Glutamatergic neuron (in vitro differentiated cells): ENCODE measurements around the gene PM20D1. TPM values are rescaled to one million over a fixed set of nuclear protein-coding genes. Genes with fewer than 3 reads are reported as not detected.

Source experiments
- DNase-seq: peaks from one replicate; pipeline ENCODE4 v3.0.0; 2022
- H3K27ac Mint-ChIP-seq: one replicate; pipeline ENCODE4 v1.8.0; 2020; ENCODE audit warnings: mild to moderate bottlenecking, mixed read lengths, inconsistent platforms; ENCODE audit not compliant: unreplicated experiment
- H3K27me3 Mint-ChIP-seq: one replicate; pipeline ENCODE4 v1.8.0; 2020; ENCODE audit warnings: mild to moderate bottlenecking, moderate library complexity, mixed read lengths, inconsistent platforms; ENCODE audit not compliant: unreplicated experiment
- H3K36me3 Mint-ChIP-seq: one replicate; pipeline ENCODE4 v1.8.0; 2020; ENCODE audit warnings: mild to moderate bottlenecking, mixed read lengths, inconsistent platforms; ENCODE audit not compliant: unreplicated experiment
- H3K4me1 Mint-ChIP-seq: one replicate; pipeline ENCODE4 v1.8.0; 2020; ENCODE audit warnings: mild to moderate bottlenecking, low read depth, mixed read lengths, inconsistent platforms; ENCODE audit not compliant: unreplicated experiment
- H3K4me3 Mint-ChIP-seq: one replicate; pipeline ENCODE4 v1.8.0; 2020; ENCODE audit warnings: mild to moderate bottlenecking, mixed read lengths, inconsistent platforms; ENCODE audit not compliant: unreplicated experiment
- H3K9me3 Mint-ChIP-seq: one replicate; pipeline ENCODE4 v1.8.0; 2020; ENCODE audit warnings: mild to moderate bottlenecking, moderate library complexity, mixed read lengths, inconsistent platforms; ENCODE audit not compliant: unreplicated experiment
- total RNA-seq: library from RNA; stranded (reverse); fragmentation: NEBNext Ultra II Directional; extraction: Animal tissue kit (Norgen Biotek cat#: 25700); gene quantifications from one replicate; pipeline ENCODE4 v1.2.1, GENCODE V29; 2021; ENCODE audit not compliant: unreplicated experiment
- TF ChIP-seq, protein P1 (sequence below): fragments of 200-600 bp; sonication (generic); IDR thresholded peaks from one replicate; pipeline ENCODE4 v1.5.0; 2021; ENCODE audit not compliant: partially characterized antibody, unreplicated experiment

The PM20D1 gene
- total RNA-seq, 1 donor from 2014 or later = not detected

DNA sequence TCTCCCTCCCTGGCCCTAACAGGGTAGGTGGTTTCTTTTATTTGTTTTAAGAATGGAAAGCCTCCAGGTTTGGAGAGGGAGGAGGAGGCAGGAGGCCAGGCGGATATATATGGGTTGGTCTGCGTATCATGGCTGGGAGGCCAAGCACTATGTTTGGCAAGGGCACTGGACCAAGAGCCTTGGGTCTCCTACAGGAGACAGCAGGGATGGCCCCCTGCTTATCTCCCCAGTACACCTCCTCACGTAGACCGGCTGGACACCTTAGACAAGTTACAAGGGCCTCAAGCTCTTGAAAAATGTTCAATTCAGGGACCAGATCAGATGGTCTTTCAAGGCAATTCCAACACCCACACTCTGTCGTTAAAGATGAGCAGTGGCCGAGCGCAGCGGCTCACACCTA, 47.9 kb downstream of the PM20D1 start:
- Mint-ChIP-seq H3K9me3 (no peaks in the 10 kb centered on the region), H3K36me3 (no peaks in the 10 kb centered on the region), H3K27me3 (peaks cover 3% of the 10 kb centered on the region), H3K4me1 (peaks cover 7% of the 10 kb centered on the region), H3K4me3 (no peak overlapping the region), H3K27ac (no peak overlapping the region)
- TF ChIP-seq, protein P1, sequence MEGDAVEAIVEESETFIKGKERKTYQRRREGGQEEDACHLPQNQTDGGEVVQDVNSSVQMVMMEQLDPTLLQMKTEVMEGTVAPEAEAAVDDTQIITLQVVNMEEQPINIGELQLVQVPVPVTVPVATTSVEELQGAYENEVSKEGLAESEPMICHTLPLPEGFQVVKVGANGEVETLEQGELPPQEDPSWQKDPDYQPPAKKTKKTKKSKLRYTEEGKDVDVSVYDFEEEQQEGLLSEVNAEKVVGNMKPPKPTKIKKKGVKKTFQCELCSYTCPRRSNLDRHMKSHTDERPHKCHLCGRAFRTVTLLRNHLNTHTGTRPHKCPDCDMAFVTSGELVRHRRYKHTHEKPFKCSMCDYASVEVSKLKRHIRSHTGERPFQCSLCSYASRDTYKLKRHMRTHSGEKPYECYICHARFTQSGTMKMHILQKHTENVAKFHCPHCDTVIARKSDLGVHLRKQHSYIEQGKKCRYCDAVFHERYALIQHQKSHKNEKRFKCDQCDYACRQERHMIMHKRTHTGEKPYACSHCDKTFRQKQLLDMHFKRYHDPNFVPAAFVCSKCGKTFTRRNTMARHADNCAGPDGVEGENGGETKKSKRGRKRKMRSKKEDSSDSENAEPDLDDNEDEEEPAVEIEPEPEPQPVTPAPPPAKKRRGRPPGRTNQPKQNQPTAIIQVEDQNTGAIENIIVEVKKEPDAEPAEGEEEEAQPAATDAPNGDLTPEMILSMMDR = no peak
- no peak for DNase-seq

GRCh38 chr1:205800981-205801703, 48.8 kb downstream of the PM20D1 start:
- Mint-ChIP-seq H3K9me3 (no peaks in the 10 kb centered on the region), H3K4me1 (peaks cover 3% of the 10 kb centered on the region), H3K4me3 (no peak overlapping the region), H3K36me3 (no peaks in the 10 kb centered on the region), H3K27ac (no peak overlapping the region), H3K27me3 (peaks cover 3% of the 10 kb centered on the region)
- DNase-seq = no peak
- TF ChIP-seq, protein P1 = no peak

GRCh38 chr1:205800427-205800826, 49.5 kb downstream of the PM20D1 start:
- Mint-ChIP-seq H3K36me3 (no peaks in the 10 kb centered on the region), H3K27ac (no peak overlapping the region), H3K9me3 (no peaks in the 10 kb centered on the region), H3K4me1 (no peaks in the 10 kb centered on the region), H3K4me3 (no peak overlapping the region), H3K27me3 (peaks cover 3% of the 10 kb centered on the region)
- DNase-seq = no peak
- TF ChIP-seq, protein P1 = no peak

DNA sequence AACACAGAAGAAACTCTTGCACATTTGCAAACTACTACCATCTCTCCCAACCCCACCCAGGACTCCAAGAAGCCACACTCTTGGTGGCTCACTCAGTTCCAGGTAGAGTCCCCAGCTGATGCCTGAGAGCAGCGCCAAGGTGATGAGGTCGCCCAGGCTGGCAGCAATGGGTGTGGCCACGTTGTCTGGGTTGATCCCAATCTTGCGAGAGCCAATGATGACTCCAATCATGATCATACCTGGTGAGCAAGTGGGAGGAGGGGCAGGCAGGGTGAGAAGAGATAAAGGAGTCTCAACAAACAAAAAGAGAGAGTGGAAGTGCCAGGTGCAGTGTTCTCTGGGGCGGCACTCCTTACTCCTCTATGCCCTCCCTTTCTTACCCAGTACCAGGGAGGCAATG, 51.4 kb downstream of the PM20D1 start:
- H3K36me3 Mint-ChIP-seq = no peaks in the 10 kb centered on the region
- DNase-seq = no peak
- H3K27ac Mint-ChIP-seq = no peak overlapping the region
- TF ChIP-seq, protein P1 = no peak
- H3K9me3 Mint-ChIP-seq = no peaks in the 10 kb centered on the region
- H3K4me1 Mint-ChIP-seq = peaks cover 4% of the 10 kb centered on the region
- no peak overlapping the region for H3K4me3 Mint-ChIP-seq
- peaks cover 3% of the 10 kb centered on the region for H3K27me3 Mint-ChIP-seq

GRCh38 chr1:205797168-205797567, 52.8 kb downstream of the PM20D1 start:
- H3K27ac Mint-ChIP-seq = no peak overlapping the region
- H3K36me3 Mint-ChIP-seq = no peaks in the 10 kb centered on the region
- TF ChIP-seq, protein P1 = no peak
- peaks cover 3% of the 10 kb centered on the region for H3K27me3 Mint-ChIP-seq
- no peaks in the 10 kb centered on the region for H3K9me3 Mint-ChIP-seq
- no peak for DNase-seq
- peaks cover 11% of the 10 kb centered on the region for H3K4me1 Mint-ChIP-seq
- no peak overlapping the region for H3K4me3 Mint-ChIP-seq
